Measurements from ENCODE around the gene ERFL.

The ERFL gene

GRCh38 chr19:41968751-41969595 lies 40.7 kb upstream of the ERFL start:
- intact Hi-C loops (cut with DNase I; ENCODE audit: low total_unique reads): no loop called here
- peaks cover 0 to 46% of the 10 kb centered on the region in 2 donors for H3K27me3 ChIP-seq
- no peak overlapping the region for H3K4me3 ChIP-seq
- no peaks in the 10 kb centered on the region for H3K9me3 ChIP-seq
- DNase-seq: no peak
- H3K27ac ChIP-seq: no peak overlapping the region
- no peaks in the 10 kb centered on the region for H3K36me3 ChIP-seq
- H3K4me1 ChIP-seq: no peaks in the 10 kb centered on the region
- no peak for TF ChIP-seq CTCF (IDR thresholded peaks at IDR 0.05)

GRCh38 chr19:41967054-41967783 lies 39.0 kb upstream of the ERFL start:
- no peak overlapping the region for H3K4me3 ChIP-seq
- intact Hi-C loops (cut with DNase I; ENCODE audit: low total_unique reads): no loop called here
- peaks cover 0 to 46% of the 10 kb centered on the region in 2 donors for H3K27me3 ChIP-seq
- no peaks in the 10 kb centered on the region for H3K36me3 ChIP-seq
- H3K27ac ChIP-seq: no peak overlapping the region
- no peaks in the 10 kb centered on the region for H3K9me3 ChIP-seq
- no peaks in the 10 kb centered on the region for H3K4me1 ChIP-seq
- TF ChIP-seq CTCF (IDR thresholded peaks at IDR 0.05): no peak
- no peak for DNase-seq

GRCh38 chr19:41965106-41965505 lies 36.9 kb upstream of the ERFL start:
- peaks cover 0 to 43% of the 10 kb centered on the region in 2 donors for H3K27me3 ChIP-seq
- intact Hi-C loops (cut with DNase I; ENCODE audit: low total_unique reads): no loop called here
- H3K4me1 ChIP-seq: no peaks in the 10 kb centered on the region
- TF ChIP-seq CTCF (IDR thresholded peaks at IDR 0.05): no peak
- no peak overlapping the region for H3K4me3 ChIP-seq
- no peak for DNase-seq
- no peaks in the 10 kb centered on the region for H3K36me3 ChIP-seq
- no peak overlapping the region for H3K27ac ChIP-seq
- H3K9me3 ChIP-seq: no peaks in the 10 kb centered on the region

GRCh38 chr19:41960973-41961372 lies 32.7 kb upstream of the ERFL start:
- peaks cover 0 to 6% of the 10 kb centered on the region in 2 donors for H3K27me3 ChIP-seq
- intact Hi-C loops (cut with DNase I; ENCODE audit: low total_unique reads): no loop called here

More at GRCh38 chr19:41960973-41961372, 32.7 kb upstream of the ERFL start:
- DNase-seq: no peak
- no peaks in the 10 kb centered on the region for H3K9me3 ChIP-seq
- TF ChIP-seq CTCF (IDR thresholded peaks at IDR 0.05): no peak
- H3K27ac ChIP-seq: no peak overlapping the region
- no peak overlapping the region for H3K4me3 ChIP-seq
- H3K4me1 ChIP-seq: peaks cover 0 to 19% (median 13%) of the 10 kb centered on the region in 4 donors
- H3K36me3 ChIP-seq: peaks cover 0 to 13% (median 9%) of the 10 kb centered on the region in 3 donors

Measured in tibial artery (tissue), 4 donors.